Common myeloid progenitor, CD34-positive (primary cell): Measurements from ENCODE around the gene PARP9.
A peak's percentile ranks its signal among the peaks of the same experiment; 100 is the strongest.

ENCODE experiments used
- CTCF ChIA-PET: fragments of 350-600 bp; sonication (Branson Sonifier 250); formaldehyde crosslinking; loops from one replicate; lab custom pipeline; 2021; ENCODE audit warnings: antibody characterized with exemption; lab: Charles Lee
- POLR2A ChIA-PET: fragments of 350-600 bp; sonication (Branson Sonifier 250); formaldehyde crosslinking; loops from one replicate; lab custom pipeline; 2021; ENCODE audit warnings: antibody characterized with exemption; lab: Charles Lee
- DNase-seq, 3 donors: peaks; one replicate each; pipeline versions ENCODE4 v3.0.0 to v3.0.0-alpha.2; 2013
- H3K27ac ChIP-seq, 2 experiments: 1 replicate in 1 of 2; 2 replicates in 1 of 2; pipeline ENCODE4 v1.7.0; 2013; ENCODE audit warnings: inconsistent platforms in 2 of 2, low read length in 2 of 2, mild to moderate bottlenecking in 2 of 2, low read depth in 1 of 2, moderate library complexity in 1 of 2; ENCODE audit not compliant: severe bottlenecking in 2 of 2, insufficient read depth in 1 of 2, poor library complexity in 1 of 2
- H3K27me3 ChIP-seq, 5 experiments: replicated peaks in 2 of 5; 1 replicate in 3 of 5; 2 replicates in 2 of 5; pipeline versions ENCODE4 v1.6.1 to v1.7.0; 2013; ENCODE audit warnings: low read length in 4 of 5, mild to moderate bottlenecking in 2 of 5, moderate library complexity in 2 of 5, inconsistent platforms in 1 of 5; ENCODE audit not compliant: insufficient read depth in 5 of 5, control insufficient read depth in 4 of 5
- H3K36me3 ChIP-seq, 4 experiments: 1 replicate in 2 of 4; 2 replicates in 2 of 4; pipeline versions ENCODE4 v1.6.1 to v1.7.0; 2013; ENCODE audit warnings: low read length in 3 of 4, control low read depth in 1 of 4, mild to moderate bottlenecking in 1 of 4; ENCODE audit not compliant: control insufficient read depth in 4 of 4, insufficient read depth in 4 of 4
- H3K4me1 ChIP-seq, 4 experiments: 1 replicate in 3 of 4; 2 replicates in 1 of 4; pipeline versions ENCODE4 v1.6.1 to v1.7.1; 2013; ENCODE audit warnings: low read length in 3 of 4, mild to moderate bottlenecking in 3 of 4, control low read depth in 1 of 4, inconsistent platforms in 1 of 4, moderate library complexity in 1 of 4; ENCODE audit not compliant: control insufficient read depth in 4 of 4, insufficient read depth in 4 of 4; ENCODE audit errors: control extremely low read depth in 1 of 4
- H3K4me3 ChIP-seq, 7 experiments: 1 replicate in 4 of 7; 2 replicates in 3 of 7; pipeline versions ENCODE4 v1.5.1 to v1.7.0; 2013; ENCODE audit warnings: mild to moderate bottlenecking in 7 of 7, low read length in 6 of 7, moderate library complexity in 6 of 7, inconsistent platforms in 2 of 7, low read depth in 2 of 7, control low read depth in 1 of 7; ENCODE audit not compliant: insufficient read depth in 4 of 7, control insufficient read depth in 1 of 7; ENCODE audit errors: extremely low read depth in 1 of 7
- H3K9me3 ChIP-seq, 5 experiments: 1 replicate in 4 of 5; 2 replicates in 1 of 5; pipeline versions ENCODE4 v1.6.1 to v1.7.1; 2013; ENCODE audit warnings: low read length in 4 of 5, mild to moderate bottlenecking in 2 of 5, inconsistent platforms in 1 of 5, low read depth in 1 of 5, moderate library complexity in 1 of 5; ENCODE audit not compliant: control insufficient read depth in 4 of 5, insufficient read depth in 2 of 5; ENCODE audit errors: control extremely low read depth in 1 of 5
- WGBS: methylation state at CpG from one replicate; pipeline ENCODE4 v1.1.5; 2013; ENCODE audit not compliant: insufficient coverage; 5-methylcytosine and 5-hydroxymethylcytosine counted together

The PARP9 gene

GRCh38 chr3:122498152-122498551 is 65.9 kb downstream of the PARP9 start:
- Histone ChIP-seq H3K27ac (no peak overlapping the region), H3K4me1 (peaks cover 3 to 27% (median 13%) of the 10 kb centered on the region in 4 experiments), H3K27me3 (no peaks in the 10 kb centered on the region), H3K9me3 (no peaks in the 10 kb centered on the region), H3K4me3 (no peak overlapping the region), H3K36me3 (peaks cover 5 to 19% (median 6%) of the 10 kb centered on the region in 4 experiments)
- DNase-seq = no peak
- no CpG with 5 or more reads among the region's 1 CpG for WGBS
- POLR2A ChIA-PET = no interaction called here
- CTCF ChIA-PET = interaction anchor here (1.3 kb wide), 1 partner anchor 12 kb away, joined by 5 read pairs; no protein-coding TSS in a partner anchor

- CTCF ChIA-PET = no interaction called here
- peaks cover 3 to 22% (median 8%) of the 10 kb centered on the region in 4 experiments for H3K4me1 ChIP-seq
- no peak overlapping the region for H3K4me3 ChIP-seq
- no CpG with 5 or more reads among the region's 1 CpG for WGBS
- no peak overlapping the region for H3K27ac ChIP-seq
- H3K27me3 ChIP-seq = no peaks in the 10 kb centered on the region
- H3K9me3 ChIP-seq = no peaks in the 10 kb centered on the region
- DNase-seq = peak; percentile 80 to 94 (median 92)
- H3K36me3 ChIP-seq = peaks cover 5 to 23% (median 6%) of the 10 kb centered on the region in 4 experiments
- POLR2A ChIA-PET = no interaction called here
Measured at GRCh38 chr3:122497425-122497824, 66.7 kb downstream of the PARP9 start.

GRCh38 chr3:122496508-122496907 is 67.6 kb downstream of the PARP9 start:
- POLR2A ChIA-PET = no interaction called here
- CTCF ChIA-PET = no interaction called here
- H3K4me1 ChIP-seq = peaks cover 3 to 19% (median 7%) of the 10 kb centered on the region in 4 experiments
- no peaks in the 10 kb centered on the region for H3K9me3 ChIP-seq
- no peak overlapping the region for H3K27ac ChIP-seq
- H3K27me3 ChIP-seq = no peaks in the 10 kb centered on the region
- 89% methylated on average over 1 of the region's 2 CpGs for WGBS
- H3K4me3 ChIP-seq = no peak overlapping the region
- H3K36me3 ChIP-seq = peaks cover 5 to 27% (median 6%) of the 10 kb centered on the region in 4 experiments
- DNase-seq = no peak

- H3K9me3 ChIP-seq = no peaks in the 10 kb centered on the region
- POLR2A ChIA-PET = no interaction called here
- WGBS = 60% methylated on average over 1 of the region's 3 CpGs
- H3K4me1 ChIP-seq = peaks cover 3 to 21% (median 7%) of the 10 kb centered on the region in 4 experiments
- no peak overlapping the region for H3K27ac ChIP-seq
- no peak overlapping the region for H3K4me3 ChIP-seq
- CTCF ChIA-PET = interaction anchor here (1.2 kb wide), 1 partner anchor 35 kb away, joined by 3 read pairs; no protein-coding TSS in a partner anchor
- no peaks in the 10 kb centered on the region for H3K27me3 ChIP-seq
- DNase-seq = no peak
- H3K36me3 ChIP-seq = peaks cover 5 to 39% (median 12%) of the 10 kb centered on the region in 4 experiments
Measured at GRCh38 chr3:122493296-122493695, 70.8 kb downstream of the PARP9 start.

GRCh38 chr3:122488262-122488973 is 75.7 kb downstream of the PARP9 start:
- ChIA-PET CTCF (interaction anchor here (0.6 kb wide), 1 partner anchor 14 kb away, joined by 3 read pairs; no protein-coding TSS in a partner anchor), POLR2A (no interaction called here)
- WGBS = 95% methylated on average over 4 of the region's 7 CpGs

GRCh38 chr3:122484985-122485384 is 79.1 kb downstream of the PARP9 start:
- CTCF ChIA-PET = no interaction called here
- no peaks in the 10 kb centered on the region for H3K9me3 ChIP-seq
- H3K27ac ChIP-seq = no peak overlapping the region
- no peak overlapping the region for H3K4me3 ChIP-seq
- WGBS = 100% methylated on average over 5 of the region's 5 CpGs
- POLR2A ChIA-PET = no interaction called here
- no peaks in the 10 kb centered on the region for H3K27me3 ChIP-seq
- peaks cover 0 to 18% (median 10%) of the 10 kb centered on the region in 4 experiments for H3K36me3 ChIP-seq
- H3K4me1 ChIP-seq = peaks cover 0 to 7% (median 4%) of the 10 kb centered on the region in 4 experiments
- DNase-seq = no peak

More at GRCh38 chr3:122488262-122488973, 75.7 kb downstream of the PARP9 start:
- H3K27me3 ChIP-seq = no peaks in the 10 kb centered on the region
- no peak overlapping the region for H3K27ac ChIP-seq
- DNase-seq = no peak
- no peak overlapping the region for H3K4me3 ChIP-seq
- peaks cover 0 to 4% (median 0%) of the 10 kb centered on the region in 4 experiments for H3K4me1 ChIP-seq
- peaks cover 0 to 33% (median 12%) of the 10 kb centered on the region in 4 experiments for H3K36me3 ChIP-seq
- H3K9me3 ChIP-seq = no peaks in the 10 kb centered on the region

- Histone ChIP-seq H3K4me3 (no peak overlapping the region), H3K36me3 (peaks cover 0 to 5% (median 2%) of the 10 kb centered on the region in 4 experiments), H3K27ac (no peak overlapping the region), H3K4me1 (peaks cover 0 to 7% (median 4%) of the 10 kb centered on the region in 4 experiments), H3K9me3 (no peaks in the 10 kb centered on the region), H3K27me3 (no peaks in the 10 kb centered on the region)
- POLR2A ChIA-PET = no interaction called here
- CTCF ChIA-PET = no interaction called here
- WGBS = no CpG with 5 or more reads among the region's 3 CpGs
- DNase-seq = no peak
Measured at GRCh38 chr3:122481390-122481789, 82.7 kb downstream of the PARP9 start.
